Progenitor cell of endocrine pancreas (in vitro differentiated cells): ENCODE results near the gene CDON. TPM values are rescaled to one million over a fixed set of nuclear protein-coding genes. Genes with fewer than 3 reads are reported as not detected.
"Not testable (repeated sequence)": the region's sequence is repeated elsewhere in the genome, so short reads cannot be mapped to it uniquely, and the experiment has no call there.

Experiments
- DNase-seq: peaks from one replicate; pipeline ENCODE4 v3.0.0; 2021; ENCODE audit warnings: low spot score; ENCODE audit not compliant: unreplicated experiment
- H3K27ac Mint-ChIP-seq: 2 replicates; pipeline ENCODE4 v1.8.0; 2021; ENCODE audit warnings: mild to moderate bottlenecking, moderate library complexity, mixed read lengths
- H3K27me3 Mint-ChIP-seq: 2 replicates; pipeline ENCODE4 v1.8.0; 2021; ENCODE audit warnings: mixed read lengths
- H3K36me3 Mint-ChIP-seq: 2 replicates; pipeline ENCODE4 v1.8.0; 2022; ENCODE audit warnings: mixed read lengths; ENCODE audit not compliant: insufficient read depth
- H3K4me1 Mint-ChIP-seq: 2 replicates; pipeline ENCODE4 v1.8.0; 2021; ENCODE audit warnings: low read depth, mixed read lengths
- H3K4me3 Mint-ChIP-seq: 2 replicates; pipeline ENCODE4 v1.8.0; 2021; ENCODE audit warnings: low read depth, mild to moderate bottlenecking, moderate library complexity, mixed read lengths
- H3K9me3 Mint-ChIP-seq: 2 replicates; pipeline ENCODE4 v1.8.0; 2021; ENCODE audit warnings: low read depth, mixed read lengths
- CTCF ChIP-seq: fragments of 200-600 bp; sonication (generic); IDR thresholded peaks from one replicate; pipeline ENCODE4 v1.5.0; 2021; ENCODE audit warnings: antibody characterized with exemption, mild to moderate bottlenecking; ENCODE audit not compliant: unreplicated experiment
- total RNA-seq: library from RNA; stranded (reverse); gene quantifications from 2 replicates; pipeline ENCODE4 v1.2.1, GENCODE V29; 2021

CDON gene
- total RNA-seq, 1 donor from 2014 or later = 26.4 TPM

DNA sequence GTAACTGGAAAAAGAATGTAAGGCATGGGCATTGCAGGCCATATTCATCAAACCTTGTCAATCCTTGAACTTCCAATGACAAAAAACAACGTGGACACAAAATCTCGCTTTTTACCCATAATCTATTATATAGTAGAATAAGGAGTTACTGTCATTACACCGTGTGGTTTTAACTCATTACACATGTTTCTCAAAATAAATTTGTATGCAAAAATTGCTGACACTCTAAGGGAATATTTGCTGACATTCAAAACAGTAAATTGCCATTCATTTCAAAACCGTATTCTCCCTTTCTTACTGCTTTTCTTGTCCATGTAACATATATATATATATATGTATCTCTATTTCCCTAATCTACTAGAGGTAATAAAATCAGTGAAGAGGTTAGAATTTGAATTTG is 33.4 kb downstream of the CDON start:
- no peak for TF ChIP-seq CTCF
- no peak overlapping the region for H3K27ac Mint-ChIP-seq
- no peak overlapping the region for H3K4me3 Mint-ChIP-seq
- no peaks in the 10 kb centered on the region for H3K36me3 Mint-ChIP-seq
- H3K9me3 Mint-ChIP-seq = no peaks in the 10 kb centered on the region
- no peak for DNase-seq
- H3K4me1 Mint-ChIP-seq = peaks cover 8% of the 10 kb centered on the region
- H3K27me3 Mint-ChIP-seq = no peaks in the 10 kb centered on the region

GRCh38 chr11:126028534-126028933 is 34.1 kb downstream of the CDON start:
- not testable (repeated sequence) for H3K4me3 Mint-ChIP-seq, H3K27me3 Mint-ChIP-seq, H3K4me1 Mint-ChIP-seq, DNase-seq, H3K9me3 Mint-ChIP-seq, H3K36me3 Mint-ChIP-seq, H3K27ac Mint-ChIP-seq

DNA sequence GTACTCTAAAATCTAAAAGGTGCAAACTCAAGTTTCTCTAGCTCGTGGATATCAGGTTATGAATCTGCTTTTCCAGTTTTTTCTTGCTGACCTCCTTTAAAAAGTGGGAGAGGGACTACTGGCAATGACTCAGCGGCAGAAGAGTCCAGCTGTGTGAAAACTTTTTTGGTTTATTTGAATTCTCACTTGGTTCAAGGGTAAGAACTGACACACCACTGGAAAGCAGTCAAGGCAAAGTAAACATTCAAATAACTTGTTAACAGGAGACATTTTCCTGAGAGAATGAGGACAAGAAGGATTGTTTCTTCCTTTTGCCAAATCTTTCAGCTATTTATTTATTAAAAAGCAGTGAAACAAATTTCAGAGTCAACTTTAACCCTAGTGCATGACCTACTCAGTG is 36.1 kb downstream of the CDON start:
- no peak for DNase-seq
- Mint-ChIP-seq H3K27ac (no peak overlapping the region), H3K4me3 (no peak overlapping the region), H3K9me3 (no peaks in the 10 kb centered on the region), H3K4me1 (peaks cover 5% of the 10 kb centered on the region), H3K27me3 (no peaks in the 10 kb centered on the region), H3K36me3 (no peaks in the 10 kb centered on the region)
- no peak for TF ChIP-seq CTCF

GRCh38 chr11:126025822-126026221 is 36.8 kb downstream of the CDON start:
- Mint-ChIP-seq H3K4me3 (no peak overlapping the region), H3K27me3 (no peaks in the 10 kb centered on the region), H3K4me1 (peaks cover 5% of the 10 kb centered on the region), H3K36me3 (no peaks in the 10 kb centered on the region), H3K27ac (no peak overlapping the region), H3K9me3 (no peaks in the 10 kb centered on the region)
- DNase-seq = no peak
- TF ChIP-seq CTCF = no peak

GRCh38 chr11:126024123-126024522 is 38.5 kb downstream of the CDON start:
- Mint-ChIP-seq H3K27me3 (no peaks in the 10 kb centered on the region), H3K36me3 (peaks cover 1% of the 10 kb centered on the region), H3K9me3 (no peaks in the 10 kb centered on the region), H3K4me3 (no peak overlapping the region), H3K27ac (no peak overlapping the region), H3K4me1 (peaks cover 5% of the 10 kb centered on the region)
- no peak for TF ChIP-seq CTCF
- DNase-seq = no peak

DNA sequence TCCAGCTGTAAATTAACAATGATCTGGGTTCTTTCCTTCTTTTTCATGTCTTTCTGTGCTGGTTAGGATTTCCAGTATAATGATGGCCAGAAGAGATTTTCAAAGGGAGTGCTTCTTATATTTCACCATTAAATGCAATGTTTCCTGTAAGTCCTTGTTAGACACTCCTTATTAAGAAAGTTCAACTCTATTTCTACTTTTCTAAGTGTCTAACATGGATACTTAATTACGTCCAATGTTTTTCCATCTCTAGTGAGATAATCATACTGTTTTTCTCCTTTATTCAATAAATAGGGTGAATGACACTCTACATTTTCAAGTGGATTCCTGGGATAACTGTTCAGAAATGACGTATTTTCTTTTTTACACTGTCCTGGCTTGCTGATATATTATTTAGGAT is 49.8 kb downstream of the CDON start:
- H3K4me3 Mint-ChIP-seq = no peak overlapping the region
- no peaks in the 10 kb centered on the region for H3K9me3 Mint-ChIP-seq
- no peak for DNase-seq
- H3K27ac Mint-ChIP-seq = no peak overlapping the region
- no peaks in the 10 kb centered on the region for H3K4me1 Mint-ChIP-seq
- H3K36me3 Mint-ChIP-seq = peaks cover 8% of the 10 kb centered on the region
- H3K27me3 Mint-ChIP-seq = no peaks in the 10 kb centered on the region
- no peak for TF ChIP-seq CTCF
